Caco-2 (cell line): ENCODE measurements around the gene RALGPS2. TPM values are rescaled to one million over a fixed set of nuclear protein-coding genes. Genes with fewer than 3 reads are reported as not detected.

Experiments
- BruUV-seq: library from RNA; stranded (reverse); fragments of 400-500 nt; replicated peaks from 2 replicates; lab custom pipeline; 2021; lab: Mats Ljungman, UMichigan
- CTCF ChIA-PET: fragments of 300-600 bp; sonication (Branson Sonifier 250); formaldehyde crosslinking; loops from one replicate; lab custom pipeline; 2022; ENCODE audit warnings: antibody characterized with exemption; lab: Charles Lee
- POLR2A ChIA-PET: fragments of 300-600 bp; sonication (Branson Sonifier 250); formaldehyde crosslinking; loops from one replicate; lab custom pipeline; 2022; ENCODE audit warnings: antibody characterized with exemption; lab: Charles Lee
- DNase-seq, 2 experiments: peaks; one replicate each; pipeline versions ENCODE4 v3.0.0 to v3.0.0-alpha.2; 2020 to 2022
- H3K27me3 ChIP-seq: replicated peaks from 2 replicates; pipeline ENCODE4 v1.6.0; 2011; ENCODE audit warnings: low read length; ENCODE audit not compliant: control insufficient read depth, insufficient read depth
- H3K36me3 ChIP-seq: 2 replicates; pipeline ENCODE4 v1.5.1; 2011; ENCODE audit warnings: low read length; ENCODE audit not compliant: control insufficient read depth, insufficient read depth
- H3K4me1 ChIP-seq: fragments of 250-450 bp; sonication (Bioruptor Pico); 2 replicates; pipeline ENCODE4 v1.5.1; 2020; ENCODE audit warnings: mild to moderate bottlenecking
- H3K4me3 ChIP-seq: 2 replicates; pipeline ENCODE4 v1.5.1; 2011; ENCODE audit warnings: low read depth, mild to moderate bottlenecking, control low read depth, low read length
- H3K9me3 ChIP-seq: fragments of 250-450 bp; sonication (Bioruptor Pico); 2 replicates; pipeline ENCODE4 v1.5.1; 2020; ENCODE audit warnings: mild to moderate bottlenecking, moderate library complexity
- H3K27ac Mint-ChIP-seq: one replicate; pipeline ENCODE4 v1.8.0; 2022; ENCODE audit warnings: mixed read lengths; ENCODE audit not compliant: unreplicated experiment
- H3K27me3 Mint-ChIP-seq: one replicate; pipeline ENCODE4 v1.8.0; 2022; ENCODE audit warnings: mixed read lengths; ENCODE audit not compliant: insufficient read depth, unreplicated experiment
- H3K36me3 Mint-ChIP-seq: one replicate; pipeline ENCODE4 v1.8.0; 2022; ENCODE audit warnings: mild to moderate bottlenecking, mixed read lengths; ENCODE audit not compliant: insufficient read depth, unreplicated experiment
- H3K4me1 Mint-ChIP-seq: one replicate; pipeline ENCODE4 v1.8.0; 2022; ENCODE audit warnings: low read depth, mixed read lengths; ENCODE audit not compliant: unreplicated experiment
- H3K4me3 Mint-ChIP-seq: one replicate; pipeline ENCODE4 v1.8.0; 2022; ENCODE audit warnings: mild to moderate bottlenecking, moderate library complexity, mixed read lengths; ENCODE audit not compliant: unreplicated experiment
- H3K9me3 Mint-ChIP-seq: one replicate; pipeline ENCODE4 v1.8.0; 2022; ENCODE audit warnings: mixed read lengths; ENCODE audit not compliant: unreplicated experiment
- intact Hi-C: fragments of 100-400 bp; cut with micrococcal nuclease; formaldehyde crosslinking; loops from one replicate; pipeline ENCODE4 v1.10.0; 2022; ENCODE audit not compliant: unreplicated experiment
- total RNA-seq: library from RNA; stranded (reverse); gene quantifications from 2 replicates; pipeline ENCODE4 v1.2.3, GENCODE V29; 2022
- TF ChIP-seq, protein P1 (sequence below), 2 experiments: fragments of 200-600 bp in 1 of 2; IDR thresholded peaks; 1 replicate in 1 of 2; 2 replicates in 1 of 2; pipeline versions ENCODE4 v1.5.1 to v1.8.0; 2011 to 2022; ENCODE audit warnings: antibody characterized with exemption in 1 of 2, control low read depth in 1 of 2, inconsistent platforms in 1 of 2, low read depth in 1 of 2, low read length in 1 of 2, mild to moderate bottlenecking in 1 of 2, moderate library complexity in 1 of 2; ENCODE audit not compliant: insufficient read depth in 1 of 2, severe bottlenecking in 1 of 2, unreplicated experiment in 1 of 2

Gene RALGPS2
- total RNA-seq, 1 experiment from 2014 or later, result 26.1 TPM

DNA sequence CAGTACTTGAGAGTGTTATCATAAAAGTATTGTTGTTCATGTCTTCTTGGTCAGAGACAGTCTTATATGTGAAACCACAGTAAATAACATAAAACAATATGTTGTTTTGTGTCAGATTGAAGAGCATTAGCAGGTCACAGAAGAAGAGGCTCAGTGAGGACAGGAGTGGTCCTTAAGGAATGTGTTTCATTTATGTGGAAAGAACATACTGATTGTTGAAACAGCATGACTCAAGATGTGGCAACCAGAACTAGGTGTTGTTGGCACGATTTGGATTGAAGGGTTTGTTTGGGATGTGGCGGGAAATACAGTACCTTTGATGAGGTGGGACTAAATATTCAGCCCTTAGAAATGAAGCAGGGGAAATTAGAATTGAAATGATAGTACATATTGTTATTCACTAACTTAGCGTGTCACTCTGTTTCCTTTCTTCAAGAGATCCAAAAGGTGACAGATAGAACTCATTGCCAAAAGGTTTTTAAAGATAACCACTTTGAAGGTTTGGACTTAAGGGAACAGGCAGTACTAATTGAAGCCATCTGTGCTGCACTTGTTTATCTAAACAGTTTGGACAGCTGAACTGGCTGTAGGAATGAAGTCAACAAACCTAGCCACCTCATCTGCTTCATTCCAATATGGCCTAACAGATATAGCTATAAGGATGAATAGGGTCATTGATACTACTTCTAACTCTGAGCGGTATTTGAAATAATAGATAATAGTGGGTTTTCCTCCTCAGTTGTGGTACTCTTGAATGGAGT, 14.4 kb downstream of the RALGPS2 start:
- H3K36me3 Mint-ChIP-seq, result peaks cover 38% of the 10 kb centered on the region
- CTCF ChIA-PET, result no interaction called here

DNA sequence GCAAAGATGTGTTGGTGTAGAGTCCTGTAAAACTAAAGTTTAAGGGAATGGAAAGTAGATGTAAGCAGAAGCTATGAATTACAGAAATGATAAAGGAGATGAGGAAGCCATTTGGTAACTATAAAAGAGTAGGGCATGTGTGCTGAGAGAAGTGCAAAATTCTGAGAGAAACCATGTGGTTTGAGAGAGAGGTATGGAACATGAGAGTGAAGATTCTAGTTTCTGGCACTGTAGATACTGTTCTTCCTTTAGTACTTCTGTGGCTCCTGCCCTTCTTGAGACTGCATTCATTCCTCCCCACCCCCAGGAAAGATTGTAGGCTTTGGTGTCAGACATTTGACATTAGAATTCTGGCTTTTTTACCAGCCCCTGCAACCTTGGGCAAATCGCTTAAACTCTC, 15.4 kb downstream of the RALGPS2 start:
- H3K9me3 Mint-ChIP-seq, result no peaks in the 10 kb centered on the region
- intact Hi-C loops, result no loop called here
- ChIA-PET CTCF (no interaction called here), POLR2A (no interaction called here)
- H3K4me1 Mint-ChIP-seq, result no peaks in the 10 kb centered on the region
- peaks cover 41% of the 10 kb centered on the region for H3K36me3 Mint-ChIP-seq
- Histone ChIP-seq H3K36me3 (0 out of 2 replicates have a peak, but pooled peaks cover 1% of the 10 kb centered on the region), H3K27me3 (no peaks in the 10 kb centered on the region), H3K4me3 (no peak overlapping the region), H3K4me1 (no peaks in the 10 kb centered on the region), H3K9me3 (no peaks in the 10 kb centered on the region)
- BruUV-seq, result no TSS peak
- DNase-seq, result no peak
- TF ChIP-seq, protein P1, sequence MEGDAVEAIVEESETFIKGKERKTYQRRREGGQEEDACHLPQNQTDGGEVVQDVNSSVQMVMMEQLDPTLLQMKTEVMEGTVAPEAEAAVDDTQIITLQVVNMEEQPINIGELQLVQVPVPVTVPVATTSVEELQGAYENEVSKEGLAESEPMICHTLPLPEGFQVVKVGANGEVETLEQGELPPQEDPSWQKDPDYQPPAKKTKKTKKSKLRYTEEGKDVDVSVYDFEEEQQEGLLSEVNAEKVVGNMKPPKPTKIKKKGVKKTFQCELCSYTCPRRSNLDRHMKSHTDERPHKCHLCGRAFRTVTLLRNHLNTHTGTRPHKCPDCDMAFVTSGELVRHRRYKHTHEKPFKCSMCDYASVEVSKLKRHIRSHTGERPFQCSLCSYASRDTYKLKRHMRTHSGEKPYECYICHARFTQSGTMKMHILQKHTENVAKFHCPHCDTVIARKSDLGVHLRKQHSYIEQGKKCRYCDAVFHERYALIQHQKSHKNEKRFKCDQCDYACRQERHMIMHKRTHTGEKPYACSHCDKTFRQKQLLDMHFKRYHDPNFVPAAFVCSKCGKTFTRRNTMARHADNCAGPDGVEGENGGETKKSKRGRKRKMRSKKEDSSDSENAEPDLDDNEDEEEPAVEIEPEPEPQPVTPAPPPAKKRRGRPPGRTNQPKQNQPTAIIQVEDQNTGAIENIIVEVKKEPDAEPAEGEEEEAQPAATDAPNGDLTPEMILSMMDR (IDR thresholded peaks at IDR 0.05; ENCODE audit: insufficient read depth in 1 of 2, low read depth in 1 of 2, low read length in 1 of 2, severe bottlenecking in 1 of 2, unreplicated experiment in 1 of 2), result no peak
- H3K27me3 Mint-ChIP-seq, result no peaks in the 10 kb centered on the region
- no peak overlapping the region for H3K4me3 Mint-ChIP-seq
- no peak overlapping the region for H3K27ac Mint-ChIP-seq

More for the DNA sequence above, 14.4 kb downstream of the RALGPS2 start:
- BruUV-seq, result no TSS peak
- intact Hi-C loops, result no loop called here
- no peak for DNase-seq
- H3K27ac Mint-ChIP-seq, result no peak overlapping the region
- Histone ChIP-seq H3K27me3 (no peaks in the 10 kb centered on the region), H3K4me1 (no peaks in the 10 kb centered on the region), H3K4me3 (no peak overlapping the region), H3K36me3 (0 out of 2 replicates have a peak, but pooled peaks cover 1% of the 10 kb centered on the region), H3K9me3 (no peaks in the 10 kb centered on the region)
- no peak overlapping the region for H3K4me3 Mint-ChIP-seq
- TF ChIP-seq, protein P1 (IDR thresholded peaks at IDR 0.05; ENCODE audit: insufficient read depth in 1 of 2, low read depth in 1 of 2, low read length in 1 of 2, severe bottlenecking in 1 of 2, unreplicated experiment in 1 of 2), result no peak
- H3K9me3 Mint-ChIP-seq, result no peaks in the 10 kb centered on the region
- POLR2A ChIA-PET, result interaction anchor here (0.6 kb wide), 1 partner anchor 13 kb away, joined by 4 read pairs; no protein-coding TSS in a partner anchor
- H3K27me3 Mint-ChIP-seq, result no peaks in the 10 kb centered on the region
- H3K4me1 Mint-ChIP-seq, result no peaks in the 10 kb centered on the region

DNA sequence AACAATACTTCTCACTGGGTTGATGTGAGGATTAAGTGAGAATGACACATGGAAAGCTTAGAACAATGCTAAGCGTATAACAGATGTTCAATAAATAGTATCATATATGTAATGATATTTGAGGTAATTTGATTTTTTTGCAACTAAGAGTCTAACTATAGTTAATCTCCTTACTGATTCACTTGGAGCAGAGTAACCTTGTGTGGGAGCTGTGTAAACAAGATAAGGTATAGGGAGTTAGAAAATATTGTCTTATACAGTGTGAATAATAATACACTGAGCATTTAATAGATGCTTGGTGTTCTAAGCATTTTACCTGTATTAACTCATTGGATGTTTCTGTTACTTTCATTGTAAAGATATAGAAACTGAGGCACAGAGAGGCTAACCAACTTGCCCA, 15.9 kb downstream of the RALGPS2 start:
- DNase-seq, result no peak

More for the DNA sequence above, 15.9 kb downstream of the RALGPS2 start:
- TF ChIP-seq, protein P1 (IDR thresholded peaks at IDR 0.05; ENCODE audit: insufficient read depth in 1 of 2, low read depth in 1 of 2, low read length in 1 of 2, severe bottlenecking in 1 of 2, unreplicated experiment in 1 of 2), result no peak
- Histone ChIP-seq H3K4me1 (no peaks in the 10 kb centered on the region), H3K36me3 (0 out of 2 replicates have a peak, but pooled peaks cover 1% of the 10 kb centered on the region), H3K4me3 (no peak overlapping the region), H3K9me3 (no peaks in the 10 kb centered on the region), H3K27me3 (no peaks in the 10 kb centered on the region)
- Mint-ChIP-seq H3K27me3 (no peaks in the 10 kb centered on the region), H3K9me3 (no peaks in the 10 kb centered on the region), H3K4me1 (no peaks in the 10 kb centered on the region), H3K27ac (no peak overlapping the region), H3K4me3 (no peak overlapping the region), H3K36me3 (peaks cover 38% of the 10 kb centered on the region)
- ChIA-PET POLR2A (no interaction called here), CTCF (no interaction called here)
- no TSS peak for BruUV-seq
- intact Hi-C loops, result no loop called here
